GM19397 (cell line): Measurements from ENCODE around the gene CTPS2.

Source experiments
- ATAC-seq: cut with Tn5 transposase; IDR thresholded peaks from one replicate; pipeline ENCODE4 v1.9.1; 2021; ENCODE audit warnings: mild to moderate bottlenecking, moderate library complexity; ENCODE audit not compliant: unreplicated experiment

The CTPS2 gene

DNA sequence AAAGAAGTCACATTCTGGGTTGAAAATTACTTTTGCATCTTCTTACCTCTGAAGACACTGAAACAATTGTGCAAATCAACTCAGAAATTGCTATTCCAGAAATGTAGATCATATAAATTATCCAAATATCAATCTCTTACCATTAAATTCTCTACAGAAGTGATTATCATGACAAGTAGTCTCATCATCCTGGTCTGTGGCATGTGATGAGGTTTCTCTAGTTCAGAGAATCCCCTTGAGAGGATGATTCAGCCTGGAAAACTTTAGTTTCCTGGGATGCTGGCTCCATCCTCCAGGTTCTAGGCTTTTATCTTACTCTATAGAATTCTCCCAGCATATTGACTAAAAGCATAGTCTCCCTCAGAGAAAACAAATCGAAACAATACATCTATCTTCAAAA is 138.7 kb downstream of the CTPS2 start:
- no peak for ATAC-seq

DNA sequence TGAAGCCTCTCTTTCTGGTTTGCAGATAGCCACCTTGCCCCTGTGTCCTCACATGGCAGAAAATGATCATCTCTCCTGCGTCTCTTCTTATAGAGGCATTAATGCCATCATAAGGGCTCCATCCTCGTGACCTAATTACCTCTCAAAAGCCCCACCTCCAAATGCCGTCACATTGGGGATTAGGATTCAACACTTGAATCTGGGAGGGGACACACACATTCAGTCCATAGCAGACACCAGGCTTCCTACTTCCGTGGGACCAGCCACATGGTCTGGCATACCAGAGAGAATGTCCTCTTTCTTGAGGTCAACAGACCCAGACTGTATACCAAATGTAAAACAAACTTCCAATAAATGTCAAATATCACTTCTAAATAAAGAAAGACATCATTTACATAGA is 144.8 kb downstream of the CTPS2 start:
- no peak for ATAC-seq

DNA sequence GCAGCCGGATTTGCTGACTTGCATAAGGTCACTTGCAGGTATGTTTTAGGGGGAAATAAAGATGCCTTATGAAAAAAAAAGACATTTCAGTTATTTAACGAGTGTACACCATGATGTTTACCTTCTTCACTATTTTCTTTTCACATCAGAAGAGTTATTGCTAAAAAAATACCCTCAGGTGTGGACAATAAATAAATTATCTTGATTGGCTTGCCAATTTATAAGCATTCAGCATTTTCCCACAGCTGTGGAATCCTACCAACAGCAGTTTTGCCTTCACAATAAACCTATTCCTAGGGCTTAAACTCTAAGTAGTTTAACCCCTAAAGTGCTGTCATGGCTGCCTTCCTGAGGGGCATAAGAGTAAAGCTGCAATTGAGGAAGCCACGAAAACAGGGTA is 145.9 kb downstream of the CTPS2 start:
- ATAC-seq: no peak

DNA sequence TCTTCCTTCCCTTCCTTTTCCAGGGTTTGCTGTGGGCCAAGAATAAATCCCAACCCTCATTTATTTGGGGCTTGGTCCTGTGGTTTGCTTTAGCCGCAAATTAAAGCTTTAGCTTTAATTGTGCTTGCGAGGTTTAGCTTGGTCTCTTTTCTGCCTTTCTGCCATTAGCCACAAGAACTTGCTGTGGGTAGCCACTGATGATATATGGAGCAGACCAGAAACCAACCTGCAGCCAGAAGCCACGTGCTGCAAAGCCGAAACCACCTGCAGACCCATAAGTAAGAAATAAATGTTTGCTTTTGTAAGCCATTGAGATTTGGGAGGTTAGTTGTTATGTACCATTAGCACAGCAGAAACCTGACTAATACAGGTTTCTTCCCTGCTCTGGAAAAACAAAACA is 152.3 kb downstream of the CTPS2 start:
- ATAC-seq: no peak

DNA sequence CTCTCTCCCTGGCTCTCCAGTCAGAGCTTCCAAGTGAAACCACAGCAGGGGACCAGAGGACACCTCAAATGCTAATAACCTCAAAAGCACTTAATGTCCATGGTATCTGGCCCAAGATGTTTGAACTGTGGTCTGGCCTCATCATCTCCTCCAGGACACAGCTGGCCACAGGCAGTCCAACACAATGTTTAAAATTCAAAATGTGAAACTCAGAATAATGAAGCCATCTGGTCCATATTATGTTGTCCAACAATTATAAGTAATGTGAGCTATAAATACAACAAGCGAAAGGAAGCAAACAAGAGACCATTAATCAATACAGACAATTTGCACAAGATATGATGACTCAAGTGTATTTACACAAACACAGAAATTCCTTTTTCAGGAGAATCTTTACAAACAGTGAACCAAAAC is 153.3 kb downstream of the CTPS2 start:
- no peak for ATAC-seq

DNA sequence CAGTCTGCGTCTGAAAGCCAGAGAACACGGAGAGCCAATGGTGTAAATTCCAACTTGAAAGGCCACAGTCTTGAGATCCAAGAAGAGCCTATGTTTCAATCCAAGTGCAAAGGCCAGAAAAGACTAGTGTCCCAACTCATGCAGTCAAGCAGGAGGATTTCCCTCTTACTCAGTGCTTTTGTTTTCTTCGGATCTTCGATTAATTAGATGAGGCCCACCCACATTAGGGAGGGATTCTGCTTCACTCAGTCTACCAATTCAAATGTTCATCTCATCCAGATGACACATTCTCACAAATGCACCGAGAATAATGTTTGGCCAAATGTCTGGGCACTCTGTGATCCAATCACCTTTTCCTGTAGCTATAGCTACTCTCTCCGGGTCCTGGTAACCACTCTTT is 154.0 kb downstream of the CTPS2 start:
- ATAC-seq: no peak

DNA sequence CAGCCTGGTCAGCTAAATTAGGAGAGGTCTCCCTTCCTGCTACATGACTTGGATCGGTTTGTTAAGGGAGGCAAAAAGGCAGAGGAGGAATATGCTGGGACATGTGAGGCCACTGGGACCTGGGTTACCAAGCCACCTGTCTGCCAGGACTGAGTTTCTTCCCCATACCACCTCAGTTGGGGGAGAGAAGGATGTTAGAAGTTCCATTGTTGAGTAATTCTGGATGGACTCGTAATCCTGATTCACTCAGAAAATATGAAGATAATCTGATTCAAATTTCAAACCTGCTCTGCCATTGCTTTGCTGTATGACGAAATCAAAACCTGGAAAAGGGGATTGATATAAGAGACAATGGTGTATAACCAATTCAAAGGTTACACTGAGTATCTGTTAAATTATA is 159.9 kb downstream of the CTPS2 start:
- ATAC-seq: no peak

DNA sequence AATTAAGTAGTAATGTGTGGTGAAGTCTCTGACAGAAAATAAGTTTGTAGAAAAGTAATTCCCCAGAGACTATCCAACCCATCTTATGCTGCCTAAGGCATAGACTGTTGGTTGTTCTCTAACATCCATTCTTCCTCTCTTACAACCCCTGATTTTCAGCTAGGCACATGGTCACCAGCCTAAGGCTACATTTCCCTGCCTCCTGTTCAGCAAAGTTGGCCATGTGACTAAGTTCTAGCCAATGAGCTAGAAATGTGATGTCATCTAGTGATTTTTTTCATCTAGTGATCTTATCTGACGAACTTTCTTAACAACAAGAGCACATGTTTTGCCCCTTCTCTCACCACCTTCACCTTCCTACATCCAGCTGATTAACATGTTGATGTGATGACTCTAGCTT is 164.8 kb downstream of the CTPS2 start:
- no peak for ATAC-seq

DNA sequence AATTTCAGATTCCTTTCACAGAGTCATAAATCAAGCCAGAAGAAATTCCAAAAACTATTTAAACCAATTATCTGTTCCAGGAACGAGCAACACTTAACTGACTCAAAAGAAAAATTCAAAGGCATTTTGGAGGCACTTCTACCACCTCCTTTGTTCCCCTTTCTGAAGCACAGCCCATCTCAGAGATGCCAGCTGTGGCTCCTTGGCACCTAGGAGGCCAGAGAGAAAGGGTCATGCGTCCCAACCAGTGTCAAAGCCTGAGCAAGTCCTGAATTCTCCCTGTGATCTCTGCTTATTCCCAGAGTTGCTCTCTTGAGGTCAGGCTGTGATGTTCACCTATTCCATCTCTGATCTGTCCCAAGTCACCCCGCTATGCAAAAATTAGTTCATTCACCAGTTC is 167.5 kb downstream of the CTPS2 start:
- no peak for ATAC-seq
